CD4-positive, alpha-beta T cell (primary cell): ENCODE results near the gene GRM5. TPM values are rescaled to one million over a fixed set of nuclear protein-coding genes. Genes with fewer than 3 reads are reported as not detected.
"Not testable (repeated sequence)": the region's sequence is repeated elsewhere in the genome, so short reads cannot be mapped to it uniquely, and the experiment has no call there.

Source experiments
- ATAC-seq: fragments of 200-7000 bp; cut with Tn5 transposase; one replicate; pipeline ENCODE4 v1.10.0; 2022; ENCODE audit warnings: mild to moderate bottlenecking; ENCODE audit not compliant: poor library complexity
- CTCF ChIA-PET: fragments of 350-600 bp; sonication (Branson Sonifier 250); formaldehyde crosslinking; loops from one replicate; lab custom pipeline; 2021; ENCODE audit warnings: antibody characterized with exemption, inconsistent platforms; lab: Charles Lee
- POLR2A ChIA-PET: fragments of 350-600 bp; sonication (Branson Sonifier 250); formaldehyde crosslinking; loops from one replicate; lab custom pipeline; 2021; ENCODE audit warnings: antibody characterized with exemption, inconsistent platforms; lab: Charles Lee
- DNase-seq, 14 experiments: peaks; one replicate each; pipeline ENCODE4 v3.0.0-alpha.2; 2013 to 2020; ENCODE audit warnings: mixed read lengths in 2 of 14
- H3K27ac ChIP-seq, 2 donors: one replicate each; pipeline versions ENCODE4 v1.5.1 to v1.7.0; 2013; ENCODE audit warnings: low read length in 2 of 2, low read depth in 1 of 2, mild to moderate bottlenecking in 1 of 2
- H3K27me3 ChIP-seq, 2 experiments: 1 replicate in 1 of 2; 2 replicates in 1 of 2; pipeline versions ENCODE4 v1.6.1 to v1.7.0; 2013; ENCODE audit warnings: low read length in 2 of 2, control low read depth in 1 of 2, mild to moderate bottlenecking in 1 of 2, moderate library complexity in 1 of 2; ENCODE audit not compliant: insufficient read depth in 2 of 2, control insufficient read depth in 1 of 2
- H3K36me3 ChIP-seq: one replicate; pipeline ENCODE4 v1.6.1; 2013; ENCODE audit warnings: low read length, control low read depth; ENCODE audit not compliant: insufficient read depth
- H3K4me1 ChIP-seq: one replicate; pipeline ENCODE4 v1.6.1; 2013; ENCODE audit warnings: low read length, control low read depth; ENCODE audit not compliant: insufficient read depth
- H3K4me3 ChIP-seq: one replicate; pipeline ENCODE4 v1.5.1; 2013; ENCODE audit warnings: mild to moderate bottlenecking, low read length, moderate library complexity
- H3K9me3 ChIP-seq, 2 experiments: 1 replicate in 1 of 2; 2 replicates in 1 of 2; pipeline versions ENCODE4 v1.6.1 to v1.7.0; 2013; ENCODE audit warnings: low read length in 2 of 2, mild to moderate bottlenecking in 2 of 2, control low read depth in 1 of 2, moderate library complexity in 1 of 2; ENCODE audit not compliant: control insufficient read depth in 1 of 2, insufficient read depth in 1 of 2
- H3K27ac Mint-ChIP-seq: one replicate; pipeline ENCODE4 v1.8.0; 2020; ENCODE audit warnings: mixed read lengths
- H3K27me3 Mint-ChIP-seq: one replicate; pipeline ENCODE4 v1.8.0; 2021; ENCODE audit warnings: mixed read lengths
- H3K36me3 Mint-ChIP-seq: one replicate; pipeline ENCODE4 v1.8.0; 2021; ENCODE audit warnings: low read depth, mixed read lengths
- H3K4me1 Mint-ChIP-seq: one replicate; pipeline ENCODE4 v1.8.0; 2021; ENCODE audit warnings: low read depth, mixed read lengths
- H3K4me3 Mint-ChIP-seq: one replicate; pipeline ENCODE4 v1.8.0; 2020; ENCODE audit warnings: mild to moderate bottlenecking, mixed read lengths
- H3K9me3 Mint-ChIP-seq: one replicate; pipeline ENCODE4 v1.8.0; 2020; ENCODE audit warnings: mixed read lengths
- intact Hi-C, 2 experiments: fragments of 100-400 bp; cut with DNase I in 1 of 2; cut with micrococcal nuclease in 1 of 2; formaldehyde crosslinking; loops; one replicate each; pipeline versions ENCODE4 v1.15.1 to v1.9.0; 2023 to 2025; cut with DNase I, micrococcal nuclease
- total RNA-seq, 174 experiments: library from RNA in 2 of 174; stranded (reverse) in 2 of 174; gene quantifications; one replicate each; pipeline ENCODE4 v1.2.3 and lab custom pipeline; 2021 to 2026
- TF ChIP-seq, protein P1 (sequence below): fragments of 200-600 bp; IDR thresholded peaks from one replicate; pipeline ENCODE4 v1.8.0; 2022; ENCODE audit warnings: antibody characterized with exemption, mild to moderate bottlenecking

Gene GRM5
- total RNA-seq, 2 experiments from 2014 or later = not detected

- Mint-ChIP-seq H3K4me3 (no peak overlapping the region), H3K27me3 (no peaks in the 10 kb centered on the region), H3K36me3 (no peaks in the 10 kb centered on the region), H3K9me3 (no peaks in the 10 kb centered on the region), H3K4me1 (peaks cover 19% of the 10 kb centered on the region), H3K27ac (no peak overlapping the region)
- Histone ChIP-seq H3K4me1 (peaks cover 6% of the 10 kb centered on the region), H3K27me3 (no peaks in the 10 kb centered on the region), H3K36me3 (no peaks in the 10 kb centered on the region), H3K4me3 (no peak overlapping the region), H3K27ac (no peak overlapping the region), H3K9me3 (peaks cover 0 to 3% of the 10 kb centered on the region in 2 experiments)
- ChIA-PET CTCF (no interaction called here), POLR2A (no interaction called here)
- TF ChIP-seq, protein P1, sequence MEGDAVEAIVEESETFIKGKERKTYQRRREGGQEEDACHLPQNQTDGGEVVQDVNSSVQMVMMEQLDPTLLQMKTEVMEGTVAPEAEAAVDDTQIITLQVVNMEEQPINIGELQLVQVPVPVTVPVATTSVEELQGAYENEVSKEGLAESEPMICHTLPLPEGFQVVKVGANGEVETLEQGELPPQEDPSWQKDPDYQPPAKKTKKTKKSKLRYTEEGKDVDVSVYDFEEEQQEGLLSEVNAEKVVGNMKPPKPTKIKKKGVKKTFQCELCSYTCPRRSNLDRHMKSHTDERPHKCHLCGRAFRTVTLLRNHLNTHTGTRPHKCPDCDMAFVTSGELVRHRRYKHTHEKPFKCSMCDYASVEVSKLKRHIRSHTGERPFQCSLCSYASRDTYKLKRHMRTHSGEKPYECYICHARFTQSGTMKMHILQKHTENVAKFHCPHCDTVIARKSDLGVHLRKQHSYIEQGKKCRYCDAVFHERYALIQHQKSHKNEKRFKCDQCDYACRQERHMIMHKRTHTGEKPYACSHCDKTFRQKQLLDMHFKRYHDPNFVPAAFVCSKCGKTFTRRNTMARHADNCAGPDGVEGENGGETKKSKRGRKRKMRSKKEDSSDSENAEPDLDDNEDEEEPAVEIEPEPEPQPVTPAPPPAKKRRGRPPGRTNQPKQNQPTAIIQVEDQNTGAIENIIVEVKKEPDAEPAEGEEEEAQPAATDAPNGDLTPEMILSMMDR = no peak
- intact Hi-C loops = loop anchor here in 1 of 2 experiments (10.0 kb wide), 1 partner anchor 515 kb away; the partner anchor contains the start of gene CTSC
- ATAC-seq (no peak), DNase-seq (no peak)
Measured at GRCh38 chr11:88849368-88849767, 216.4 kb downstream of the GRM5 start.

- intact Hi-C loops = loop anchor here in 1 of 2 experiments (10.0 kb wide), 1 partner anchor 511 kb away; the partner anchor contains the start of gene CTSC
- H3K27ac Mint-ChIP-seq = peak overlapping the region; percentile 47
- H3K9me3 ChIP-seq = not testable (repeated sequence)
Measured at GRCh38 chr11:88846266-88846665, 219.5 kb downstream of the GRM5 start.

GRCh38 chr11:88844941-88845340 lies 220.8 kb downstream of the GRM5 start:
- H3K36me3 ChIP-seq, H3K4me3 ChIP-seq, H3K9me3 ChIP-seq, CTCF ChIA-PET, H3K27me3 Mint-ChIP-seq, H3K36me3 Mint-ChIP-seq, H3K9me3 Mint-ChIP-seq, H3K27me3 ChIP-seq: not testable (repeated sequence)
- POLR2A ChIA-PET = interaction anchor here (0.6 kb wide), 1 partner anchor 196 kb away, joined by 3 read pairs; no protein-coding TSS in a partner anchor
- Mint-ChIP-seq H3K4me3 (peak overlapping the region; percentile 72), H3K4me1 (peaks cover 61% of the 10 kb centered on the region), H3K27ac (peak overlapping the region; percentile 93)
- ATAC-seq = peak; percentile 35
- peak overlapping the region in 1 of 2 donors; percentile 68 for H3K27ac ChIP-seq
- H3K4me1 ChIP-seq = peaks cover 11% of the 10 kb centered on the region
- intact Hi-C loops = loop anchor here in 1 of 2 experiments (10.0 kb wide), 1 partner anchor 510 kb away; the partner anchor contains the start of gene CTSC
- DNase-seq = peak in 7 of 14 experiments; percentile 2 to 70 (median 23)

More at GRCh38 chr11:88846266-88846665, 219.5 kb downstream of the GRM5 start:
- H3K36me3 ChIP-seq, POLR2A ChIA-PET, H3K9me3 Mint-ChIP-seq, H3K27ac ChIP-seq, H3K4me3 ChIP-seq, H3K27me3 Mint-ChIP-seq, H3K27me3 ChIP-seq, CTCF ChIA-PET, ATAC-seq, DNase-seq, H3K4me3 Mint-ChIP-seq, H3K36me3 Mint-ChIP-seq: not testable (repeated sequence)
- H3K4me1 Mint-ChIP-seq = peaks cover 47% of the 10 kb centered on the region
- peaks cover 11% of the 10 kb centered on the region for H3K4me1 ChIP-seq

DNA sequence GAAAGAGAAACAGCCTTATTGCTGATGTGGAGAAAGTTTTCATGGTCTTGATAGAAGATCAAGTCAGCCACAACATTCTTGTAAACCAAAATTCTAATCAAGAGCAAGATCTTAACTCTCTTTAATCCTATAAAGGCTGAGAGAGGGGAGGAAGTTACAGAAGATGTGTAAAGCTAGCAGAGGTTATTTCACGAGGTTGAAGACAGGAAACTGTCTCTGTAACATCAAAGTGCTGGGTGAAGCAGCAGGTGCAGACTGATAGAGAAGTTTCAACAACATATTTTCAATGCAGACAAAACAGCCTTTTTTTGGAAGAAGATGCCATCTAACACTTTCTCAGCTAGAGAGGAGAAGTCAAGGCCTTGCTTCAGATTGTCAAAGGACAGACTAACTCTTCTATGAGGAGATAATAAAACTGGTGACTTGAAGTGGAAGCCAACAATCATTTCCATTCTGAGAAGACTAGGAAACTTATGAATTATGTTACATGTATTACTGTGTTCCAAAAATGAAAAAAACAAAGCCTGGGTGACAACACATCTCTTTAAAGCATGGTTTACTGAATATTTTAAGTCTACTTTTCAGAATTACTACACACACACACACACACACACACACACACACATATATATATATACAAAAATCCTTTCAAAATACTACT lies 221.9 kb downstream of the GRM5 start:
- intact Hi-C loops = loop anchor here in 1 of 2 experiments (10.0 kb wide), 1 partner anchor 509 kb away; the partner anchor contains the start of gene CTSC
- Histone ChIP-seq H3K27ac (peak overlapping the region in 1 of 2 donors; percentile 68), H3K4me1 (peaks cover 11% of the 10 kb centered on the region)
- H3K9me3 ChIP-seq, H3K4me3 ChIP-seq, H3K27me3 Mint-ChIP-seq, CTCF ChIA-PET, H3K9me3 Mint-ChIP-seq, H3K27me3 ChIP-seq, H3K36me3 ChIP-seq, H3K36me3 Mint-ChIP-seq: not testable (repeated sequence)
- peaks cover 65% of the 10 kb centered on the region for H3K4me1 Mint-ChIP-seq
- peak overlapping the region; percentile 93 for H3K27ac Mint-ChIP-seq
- DNase-seq (peak in 11 of 14 experiments; percentile 3 to 83 (median 30)), ATAC-seq (peak; percentile 90)
- POLR2A ChIA-PET = interaction anchor here (0.6 to 1.4 kb wide), 5 partner anchors 9 to 77 kb away, joined by 3 to 4 read pairs (median 3); no protein-coding TSS in a partner anchor
- H3K4me3 Mint-ChIP-seq = peak overlapping the region; percentile 47

DNA sequence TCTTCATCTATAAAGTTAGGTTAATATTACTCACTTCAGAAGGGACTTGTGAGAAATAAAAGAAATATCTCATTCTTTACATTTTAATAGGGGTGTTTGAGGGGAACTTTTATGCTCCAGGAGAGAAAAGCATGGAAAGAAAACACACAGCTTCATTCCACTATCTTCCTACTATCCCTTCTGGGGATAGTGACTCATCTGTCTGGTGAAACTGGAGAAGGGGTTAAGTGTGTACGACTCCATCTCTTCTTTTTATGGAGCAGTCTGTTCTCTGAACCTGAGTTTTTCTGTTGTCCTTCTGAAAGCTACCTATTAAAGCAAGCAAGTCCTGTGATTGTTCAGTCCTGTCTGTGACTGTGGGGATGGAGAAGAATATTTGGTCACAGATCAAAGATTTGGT lies 227.6 kb downstream of the GRM5 start:
- POLR2A ChIA-PET, H3K27ac ChIP-seq, H3K4me3 ChIP-seq, H3K27ac Mint-ChIP-seq, ATAC-seq, H3K4me3 Mint-ChIP-seq, H3K9me3 Mint-ChIP-seq, DNase-seq, H3K36me3 Mint-ChIP-seq, H3K27me3 ChIP-seq, H3K36me3 ChIP-seq, CTCF ChIA-PET, H3K9me3 ChIP-seq, H3K27me3 Mint-ChIP-seq, intact Hi-C loops, H3K4me1 ChIP-seq: not testable (repeated sequence)
- peaks cover 57% of the 10 kb centered on the region for H3K4me1 Mint-ChIP-seq

- peak overlapping the region; percentile 19 for H3K27ac Mint-ChIP-seq
- H3K4me3 ChIP-seq, H3K27me3 ChIP-seq, H3K36me3 ChIP-seq, H3K27me3 Mint-ChIP-seq, H3K36me3 Mint-ChIP-seq, CTCF ChIA-PET, intact Hi-C loops, H3K27ac ChIP-seq, ATAC-seq, H3K4me1 ChIP-seq, H3K9me3 Mint-ChIP-seq, H3K9me3 ChIP-seq: not testable (repeated sequence)
- peak overlapping the region; percentile 40 for H3K4me3 Mint-ChIP-seq
- POLR2A ChIA-PET = interaction anchor here (1.2 kb wide), 1 partner anchor 8 kb away, joined by 3 read pairs; no protein-coding TSS in a partner anchor
- peaks cover 35% of the 10 kb centered on the region for H3K4me1 Mint-ChIP-seq
- peak in 1 of 14 experiments; percentile 2 for DNase-seq
Measured at GRCh38 chr11:88835709-88836108, 230.1 kb downstream of the GRM5 start.
